HG03575 (cell line): ENCODE measurements around the gene PLEKHB2.
"Not testable (repeated sequence)": the region's sequence is repeated elsewhere in the genome, so short reads cannot be mapped to it uniquely, and the experiment has no call there.

Source experiments
- ATAC-seq: cut with Tn5 transposase; IDR thresholded peaks from one replicate; pipeline ENCODE4 v1.9.1; 2021; ENCODE audit not compliant: unreplicated experiment, insufficient number of reproducible peaks, low FRiP score; ENCODE audit errors: extremely low read depth

Gene PLEKHB2

DNA sequence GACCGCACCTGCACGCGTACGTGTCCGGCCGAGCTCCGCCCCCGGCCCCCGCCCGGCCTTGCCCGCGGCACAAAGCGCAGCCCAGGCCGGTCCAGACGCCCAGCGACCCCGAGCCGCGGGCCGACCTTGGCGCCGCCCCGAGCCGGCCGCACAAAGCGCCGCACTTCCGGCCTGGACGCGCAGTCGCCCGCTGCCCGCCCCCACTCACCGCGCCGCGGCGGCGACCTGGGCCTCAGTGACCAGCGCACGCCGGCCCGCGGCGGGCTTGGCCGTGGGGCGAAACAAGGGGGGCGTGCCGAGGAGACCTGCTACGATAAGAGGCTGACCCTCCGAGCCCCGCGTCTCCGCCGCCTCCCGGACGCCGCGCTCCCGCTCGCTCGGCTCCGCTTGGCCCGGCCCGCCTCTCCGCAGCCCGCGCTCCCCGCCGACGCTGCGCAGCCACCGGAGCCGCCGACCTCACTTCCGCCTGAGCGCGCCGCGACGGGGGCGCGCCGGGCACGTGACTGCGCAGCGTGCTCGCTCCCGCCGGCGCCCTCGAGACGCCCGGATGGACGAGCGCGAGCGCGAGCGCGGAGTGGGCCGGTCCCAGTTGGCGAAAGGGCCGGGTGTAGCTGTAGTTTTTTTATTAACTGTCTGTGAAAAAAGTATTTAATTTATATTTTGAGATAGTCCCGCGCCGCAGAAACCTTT is 12.0 kb upstream of the PLEKHB2 start, which contains the start of gene FAM168B:
Gene FAM168B, minus strand, starts transcription at position 455 of the 690 bp plus-strand sequence. CDS start 10,814 bp downstream, outside the sequence.
- peak; percentile 42 for ATAC-seq

DNA sequence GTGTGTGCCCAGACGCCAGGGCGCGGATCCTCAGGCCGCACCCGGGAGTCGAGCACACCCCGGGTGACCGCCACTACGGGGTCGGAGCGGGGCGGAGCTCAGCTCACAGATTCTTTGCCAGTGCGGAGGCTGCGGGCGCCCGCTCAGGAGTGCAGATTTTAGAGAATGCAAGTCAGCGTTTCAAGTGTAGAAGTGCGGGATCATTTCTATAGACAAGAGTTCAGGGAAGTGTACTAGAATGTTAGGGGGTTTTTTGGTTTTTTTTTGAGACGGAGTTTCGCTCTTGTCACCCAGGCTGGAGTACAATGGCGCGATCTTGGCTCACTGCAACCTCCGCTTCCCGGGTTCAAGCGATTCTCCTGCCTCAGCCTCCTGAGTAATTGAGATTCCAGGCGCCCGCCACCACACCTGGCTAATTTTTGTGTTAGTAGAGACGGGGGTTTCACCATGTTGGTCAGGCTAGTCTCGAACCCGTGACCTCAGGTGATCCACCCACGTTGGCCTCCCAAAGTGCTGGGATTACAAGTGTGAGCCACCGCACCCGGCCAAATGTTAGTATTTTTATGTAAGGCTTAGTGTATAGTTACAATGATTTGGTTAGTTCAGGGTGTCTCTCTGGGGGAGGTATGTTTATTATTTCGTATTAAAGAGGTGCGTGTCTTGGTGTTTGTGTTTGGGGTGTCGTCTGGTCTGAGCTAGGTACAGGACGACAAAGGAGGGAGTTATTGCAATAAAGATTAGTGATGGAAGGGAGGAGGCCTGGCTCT is 11.3 kb upstream of the PLEKHB2 start:
- ATAC-seq: peak; percentile 37

DNA sequence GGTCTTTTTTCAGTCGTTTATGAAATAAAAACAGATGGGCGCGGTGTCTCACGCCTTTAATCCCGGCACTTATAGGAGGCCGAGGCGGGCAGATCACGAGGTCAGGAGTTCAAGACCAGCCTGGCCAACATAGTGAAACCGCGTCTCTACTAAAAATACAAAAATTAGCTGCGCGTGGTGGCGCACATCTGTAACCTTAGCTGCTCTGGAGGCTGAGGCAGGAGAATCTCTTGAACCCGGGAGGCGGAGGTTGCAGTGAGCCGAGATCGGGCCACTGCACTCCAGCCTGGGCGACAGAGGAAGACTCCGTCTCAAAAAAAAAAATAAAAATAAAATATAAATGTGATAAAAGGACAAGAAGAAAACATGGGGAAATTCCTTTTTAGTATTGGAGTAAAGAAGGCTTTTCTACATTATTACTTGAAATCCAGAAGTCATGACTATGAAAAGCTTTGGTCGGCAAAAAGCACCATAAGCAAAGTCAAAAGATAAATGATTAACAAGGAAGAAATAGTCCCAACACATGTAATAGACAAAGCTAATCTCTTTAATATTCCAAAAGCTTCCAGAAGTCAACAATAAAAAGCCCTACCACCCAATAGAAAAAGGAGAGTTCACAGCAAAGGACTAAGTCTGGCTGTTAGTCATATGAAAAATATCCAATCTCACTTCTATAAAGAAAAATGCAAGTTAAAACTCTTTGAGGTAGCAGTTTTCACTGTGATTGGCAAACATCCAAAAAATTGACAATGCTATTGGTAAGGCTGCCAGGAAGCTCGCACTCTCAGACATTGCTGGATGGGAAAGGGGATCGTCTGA is 10.5 kb upstream of the PLEKHB2 start:
- no peak for ATAC-seq

DNA sequence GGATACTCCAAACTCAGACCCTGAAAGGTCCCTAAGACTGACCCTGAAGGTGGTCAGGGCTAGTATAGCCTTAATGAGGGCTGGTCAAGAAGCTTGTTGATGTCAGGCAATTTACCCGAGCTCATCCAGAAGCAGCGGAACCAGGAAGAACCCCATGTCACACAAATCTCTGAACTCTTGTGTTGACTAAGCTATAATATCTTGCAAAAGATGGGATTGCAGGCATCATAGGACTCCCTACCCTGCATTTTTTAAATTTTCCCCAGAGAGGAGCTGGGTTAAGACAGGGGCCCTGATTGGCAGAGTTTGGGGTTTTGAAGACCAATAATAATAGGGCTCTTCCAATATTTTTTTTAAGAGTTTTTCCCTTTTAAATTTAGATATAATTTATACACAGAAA is 2.0 kb upstream of the PLEKHB2 start:
- no peak for ATAC-seq

DNA sequence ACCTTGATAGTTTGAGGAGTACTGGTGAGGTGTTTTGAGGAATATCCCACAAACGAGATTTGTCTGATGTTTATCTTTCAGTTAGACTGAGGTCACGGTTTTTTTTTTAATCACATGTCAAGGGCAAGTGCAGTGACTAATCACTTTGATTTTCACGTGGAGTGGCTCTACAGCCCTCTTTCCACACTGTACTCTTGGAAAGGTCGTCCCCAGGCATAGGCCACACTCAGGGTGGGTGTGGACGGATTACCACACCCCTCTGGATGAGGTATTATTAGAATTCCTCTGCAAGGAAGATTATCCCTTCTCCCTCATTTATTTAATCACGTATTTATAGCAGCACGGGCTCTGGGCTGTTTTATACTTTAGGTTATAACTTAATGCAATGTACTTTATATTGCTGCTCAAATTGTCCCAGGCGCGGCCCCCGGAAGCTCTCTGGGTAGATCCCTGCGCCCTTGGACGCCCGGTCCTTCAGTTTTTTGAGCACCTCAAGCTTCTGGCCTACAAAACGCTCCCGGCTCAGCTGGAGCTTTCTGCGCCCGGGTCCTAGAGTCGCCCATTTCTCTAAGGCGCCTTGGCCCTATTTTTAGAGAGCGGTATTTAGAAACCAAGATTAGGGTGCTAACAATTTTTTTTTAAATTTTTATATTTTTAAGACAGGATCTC is 515 bp upstream of the PLEKHB2 start:
- ATAC-seq: peak; percentile 38

DNA sequence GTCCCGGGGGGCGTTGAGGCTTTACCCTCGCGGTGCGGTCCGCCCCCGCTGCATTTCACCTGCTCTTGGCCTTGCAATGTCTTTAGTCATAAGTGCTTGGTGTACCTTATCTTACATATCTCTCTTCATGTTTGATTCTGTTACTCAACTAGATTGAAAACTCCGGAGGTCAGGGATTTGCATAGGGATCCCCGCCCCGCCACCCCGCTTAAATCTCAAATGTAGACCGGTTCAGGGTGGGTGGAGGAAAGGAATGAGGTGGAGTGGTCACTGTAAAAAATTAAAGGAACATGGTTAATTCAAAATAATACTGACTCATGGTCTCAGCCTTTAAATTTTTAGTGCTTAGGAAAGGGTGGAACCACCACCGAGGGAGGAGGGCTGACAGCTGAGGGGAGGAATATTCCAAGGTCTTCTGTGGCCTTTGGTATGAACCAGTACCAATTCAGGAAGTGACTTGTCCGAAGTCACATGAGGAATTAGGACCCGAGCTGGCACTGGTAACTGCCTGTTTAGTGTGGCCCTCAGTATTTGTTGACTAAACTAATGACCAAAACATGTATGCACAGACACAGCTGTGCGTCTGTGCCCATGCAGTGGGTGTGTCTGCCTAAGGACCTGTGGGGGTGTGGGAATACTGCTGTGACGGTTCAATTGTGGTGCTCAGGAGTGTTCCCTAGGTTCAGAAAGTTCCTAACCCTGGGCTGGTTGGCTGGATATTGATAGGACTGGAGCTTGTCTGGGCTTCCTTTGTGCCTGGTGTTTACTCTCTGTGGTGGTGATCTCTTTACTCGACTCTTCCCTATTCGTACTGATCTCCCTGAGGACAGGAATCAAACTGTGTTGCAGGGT is 1.0 kb downstream of the PLEKHB2 start:
- no peak for ATAC-seq

DNA sequence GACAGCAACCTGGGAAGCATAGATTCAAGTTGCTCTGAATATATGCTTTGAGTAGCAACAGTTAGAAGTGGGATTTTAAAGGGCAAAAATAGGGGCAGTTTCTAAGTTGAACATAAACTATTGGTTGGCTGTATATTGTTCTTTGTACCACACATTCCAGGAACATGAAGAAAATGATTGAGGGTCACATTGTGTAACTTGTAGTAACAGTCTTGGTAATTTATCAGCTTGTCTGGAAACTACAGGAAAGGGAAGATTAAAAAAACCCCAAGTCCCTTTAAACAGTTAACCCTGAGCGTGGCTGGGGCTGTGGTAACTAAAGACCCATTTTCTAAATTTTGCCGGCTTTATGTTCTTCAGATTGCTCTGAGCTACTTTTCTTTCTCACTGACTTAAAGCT is 7.4 kb downstream of the PLEKHB2 start:
- ATAC-seq: no peak

DNA sequence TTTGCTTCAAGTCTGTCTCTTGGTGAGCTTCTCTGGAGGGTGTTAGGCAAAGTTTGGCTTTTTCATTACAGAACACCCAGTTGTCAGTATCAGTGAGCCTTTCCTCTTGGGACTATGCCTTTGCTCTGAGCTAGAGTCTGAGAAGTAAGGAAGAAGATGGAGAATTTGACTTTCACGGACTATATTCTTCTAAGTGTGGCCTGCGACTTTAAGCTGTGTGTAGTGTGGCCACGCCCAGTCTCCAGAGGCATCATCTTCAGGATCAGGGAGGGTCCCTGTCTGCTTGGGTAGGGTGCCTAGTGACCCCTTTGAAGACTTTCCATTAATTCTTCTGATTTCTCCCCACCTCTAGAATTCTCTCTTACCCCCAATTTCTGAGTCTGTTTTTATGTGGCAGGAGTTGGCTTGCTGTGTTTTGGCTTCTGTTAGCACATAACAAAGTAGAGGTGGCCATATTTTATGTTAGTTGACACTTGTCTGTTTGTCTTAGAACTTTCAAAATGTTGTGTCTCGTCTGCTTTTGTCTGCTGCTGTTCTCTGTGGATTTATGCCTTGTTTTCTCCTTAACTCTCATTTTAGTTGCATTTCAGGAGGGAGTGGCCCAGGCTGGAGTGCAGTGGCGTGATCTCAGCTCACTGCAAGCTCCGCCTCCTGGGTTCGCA is 8.6 kb downstream of the PLEKHB2 start:
- no peak for ATAC-seq

DNA sequence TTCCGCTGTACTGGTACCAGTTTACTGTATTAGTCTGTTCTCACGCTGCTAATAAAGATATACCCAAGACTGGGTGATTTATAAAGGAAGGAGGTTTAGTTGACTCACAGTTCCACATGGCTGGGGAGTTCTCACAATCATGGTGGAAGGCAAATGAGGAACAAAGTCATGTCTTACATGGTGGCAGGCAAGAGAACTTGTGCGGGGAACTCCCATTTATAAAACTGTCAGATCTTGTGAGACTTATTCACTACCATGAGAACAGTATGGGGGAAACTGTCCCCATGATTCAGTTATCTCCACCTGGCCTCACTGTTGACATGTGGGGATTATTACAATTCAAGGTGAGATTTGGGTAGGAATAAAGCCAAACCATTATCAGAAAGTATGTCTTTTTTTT is 9.8 kb downstream of the PLEKHB2 start:
- not testable (repeated sequence) for ATAC-seq

DNA sequence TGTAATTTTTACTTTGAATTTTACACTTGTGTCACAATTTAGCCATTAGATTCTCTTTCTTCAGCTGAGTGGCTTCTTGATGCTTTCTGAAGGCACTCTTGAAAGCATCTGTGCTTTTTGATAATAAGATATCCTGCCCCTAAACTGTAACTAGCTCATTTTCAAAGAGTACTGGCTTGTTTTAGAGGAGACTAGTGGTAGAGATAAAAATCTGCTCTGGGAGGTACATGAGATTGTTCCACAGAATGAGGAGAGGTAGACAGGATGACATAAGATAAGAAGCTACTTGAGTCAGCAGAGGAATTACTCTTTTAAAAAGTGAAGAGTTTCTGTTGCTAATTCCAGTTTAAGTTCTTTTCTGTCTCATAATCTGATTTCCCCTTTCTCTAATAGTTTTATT is 10.6 kb downstream of the PLEKHB2 start:
- no peak for ATAC-seq

DNA sequence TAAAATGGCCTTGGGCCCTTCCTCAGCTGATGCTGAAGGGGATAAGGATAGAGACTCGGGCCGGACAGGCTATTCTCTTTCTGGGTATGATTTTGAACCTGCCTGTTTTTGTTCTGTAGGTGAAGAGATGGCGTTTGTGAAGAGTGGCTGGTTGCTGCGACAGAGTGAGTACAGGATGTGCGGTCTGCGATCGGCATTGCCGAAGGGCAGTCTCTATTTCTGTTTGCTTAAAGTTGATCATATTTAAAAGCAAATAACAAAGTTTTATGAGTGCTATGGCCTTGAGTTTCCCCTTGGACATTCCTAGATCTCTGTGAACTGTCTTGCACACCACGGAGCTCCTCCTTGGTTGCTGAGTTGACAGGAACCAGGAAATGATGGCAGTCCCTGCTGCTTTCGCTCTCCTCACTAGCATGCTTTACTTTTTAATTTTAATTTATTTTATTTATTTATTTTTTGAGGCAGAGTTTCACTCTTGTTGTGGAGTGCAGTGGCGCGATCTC is 15.7 kb downstream of the PLEKHB2 start:
- ATAC-seq: no peak

DNA sequence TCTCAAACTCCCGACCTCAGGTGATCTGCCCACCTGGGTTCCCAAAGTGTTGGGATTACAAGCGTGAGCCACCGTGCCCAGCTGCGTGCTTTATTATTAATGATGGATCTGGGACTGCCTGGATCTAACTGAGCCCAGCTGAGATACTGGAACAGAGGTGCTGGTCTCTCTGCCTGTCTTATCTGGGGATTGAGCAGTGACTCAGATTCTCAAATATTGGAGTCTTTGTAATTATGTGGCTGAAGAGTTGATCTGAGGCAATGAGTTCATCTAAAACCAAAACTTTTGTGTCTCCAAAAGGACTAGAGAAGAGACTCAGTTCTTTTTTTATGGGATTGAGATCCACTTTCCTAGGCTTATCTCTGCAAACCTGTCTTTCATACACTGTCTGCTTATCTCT is 16.3 kb downstream of the PLEKHB2 start:
- no peak for ATAC-seq

DNA sequence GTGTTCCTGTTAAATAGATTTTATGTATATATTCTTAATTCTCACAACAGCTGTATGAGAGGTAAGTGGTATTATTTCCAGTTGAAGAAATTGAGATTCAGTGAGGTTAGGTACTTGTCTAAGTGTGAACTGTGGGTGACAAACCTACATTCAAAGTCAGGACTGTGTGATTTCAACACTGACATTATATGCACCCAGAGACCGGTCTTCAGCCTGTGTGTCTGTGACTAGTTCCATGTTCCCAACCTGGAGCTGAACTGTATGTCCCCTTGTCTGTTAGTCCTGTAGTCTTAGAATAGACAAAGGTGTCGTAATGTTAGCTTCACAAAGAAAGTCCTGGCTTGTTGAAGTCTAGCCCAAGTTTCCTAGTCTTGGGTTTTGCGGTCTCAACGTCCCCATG is 17.4 kb downstream of the PLEKHB2 start:
- ATAC-seq: no peak

DNA sequence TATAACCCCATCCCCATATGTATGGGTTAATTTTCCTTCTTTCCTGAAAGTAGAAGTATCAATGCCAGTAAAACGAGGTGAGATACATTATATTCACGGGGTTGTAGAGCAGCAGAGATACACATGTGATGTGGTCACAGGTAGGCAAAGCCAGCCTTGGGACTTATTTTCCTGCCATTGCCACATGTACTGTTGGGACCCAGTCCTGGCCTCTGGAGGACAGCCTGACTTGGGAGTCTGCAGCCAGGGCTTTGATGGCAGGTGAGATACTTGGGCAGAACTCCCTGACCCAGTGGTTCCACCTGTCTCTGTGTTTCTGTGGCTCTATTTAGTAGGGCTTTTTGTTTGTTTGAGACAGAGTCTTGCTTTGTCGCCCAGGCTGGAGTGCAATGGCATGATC is 18.1 kb downstream of the PLEKHB2 start:
- no peak for ATAC-seq

DNA sequence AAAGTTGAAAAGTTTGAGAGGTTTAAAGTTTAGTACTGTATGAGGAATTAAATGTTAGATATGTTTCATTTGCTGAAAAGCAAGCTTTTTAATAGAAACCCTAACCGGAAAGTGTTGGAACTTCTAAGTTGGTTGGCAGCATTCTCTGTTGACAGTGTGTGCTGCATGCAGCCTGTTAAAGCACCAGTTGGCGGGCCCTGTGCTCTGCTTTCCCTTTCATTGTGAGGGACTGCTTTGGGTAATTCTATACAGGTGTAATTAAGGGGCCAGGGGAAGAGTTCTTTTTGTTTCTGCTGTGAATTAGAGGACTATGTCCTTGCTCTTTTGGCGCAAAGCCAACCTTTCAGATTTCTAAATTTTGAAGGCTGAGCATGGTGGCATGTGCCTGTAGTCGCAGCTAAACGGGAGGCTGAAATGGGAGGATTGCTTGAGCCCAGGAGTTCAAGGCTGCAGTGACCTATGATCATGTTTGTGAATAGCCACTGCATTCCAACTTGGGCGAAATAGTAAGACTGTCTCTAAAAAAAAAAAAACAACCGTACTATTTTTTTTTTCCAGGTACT is 20.1 kb downstream of the PLEKHB2 start:
- ATAC-seq: no peak

DNA sequence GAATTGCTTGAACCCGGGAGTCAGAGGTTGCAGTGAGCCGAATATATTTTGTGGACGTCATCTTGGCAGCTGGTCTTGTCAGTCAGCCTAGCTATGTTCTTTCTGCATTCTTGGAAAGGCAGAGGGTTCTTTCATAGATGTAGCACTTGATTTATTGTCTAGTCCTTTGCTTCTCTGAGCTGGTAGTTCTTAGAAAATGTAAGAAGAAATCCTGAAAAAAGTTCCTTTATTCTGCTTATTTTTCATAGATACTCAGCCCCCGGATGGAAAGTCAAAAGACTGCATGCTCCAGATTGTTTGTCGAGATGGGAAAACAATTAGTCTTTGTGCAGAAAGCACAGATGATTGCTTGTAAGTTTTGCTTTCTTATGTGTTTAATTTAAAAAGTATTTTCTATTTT is 21.3 kb downstream of the PLEKHB2 start:
- no peak for ATAC-seq

DNA sequence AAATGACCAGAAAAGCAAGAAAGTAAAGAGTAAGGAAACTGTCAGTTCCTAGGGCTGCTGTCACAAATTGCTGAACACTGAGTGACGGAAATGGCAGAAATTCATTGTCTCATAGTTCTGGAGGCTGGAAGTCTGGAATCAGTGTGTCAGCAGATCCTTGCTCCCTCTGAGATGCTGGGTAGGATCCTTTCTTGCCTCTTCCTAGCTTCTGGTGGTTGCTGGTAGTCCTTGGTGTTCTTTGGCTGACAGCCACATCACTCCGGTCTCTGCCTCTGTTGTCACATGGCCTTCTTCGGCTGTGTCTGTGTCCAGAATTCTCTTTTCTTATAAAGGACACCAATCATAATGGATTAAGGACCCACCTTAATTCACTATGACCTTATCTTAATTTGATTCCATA is 21.9 kb downstream of the PLEKHB2 start:
- no peak for ATAC-seq
